Measurements from ENCODE around the gene IFT172.

- TF ChIP-seq CTCF (IDR thresholded peaks at IDR 0.05) = no peak
- TF ChIP-seq POLR2A (IDR thresholded peaks at IDR 0.05) = no peak
These were observed 7.7 kb upstream of the IFT172 start for GRCh38 chr2:27497288-27497627.

All from body of pancreas (tissue), 4 donors.